HL-60 (cell line): Measurements from ENCODE around the gene AGER.

Experiments used
- DNase-seq, 2 experiments: peaks; one replicate each; pipeline ENCODE4 v3.0.0-alpha.2; 2010 to 2020; ENCODE audit warnings: low read depth in 1 of 2, low spot score in 1 of 2
- H3K27ac ChIP-seq: fragments of 250-450 bp; sonication (Bioruptor Pico); replicated peaks from 2 replicates; pipeline ENCODE4 v1.5.1; 2020; ENCODE audit warnings: mild to moderate bottlenecking, moderate library complexity
- H3K27me3 ChIP-seq: fragments of 250-450 bp; sonication (Bioruptor Pico); 2 replicates; pipeline ENCODE4 v1.5.1; 2021; ENCODE audit warnings: mild to moderate bottlenecking, moderate library complexity; ENCODE audit not compliant: insufficient read depth, poor library complexity, severe bottlenecking
- H3K4me3 ChIP-seq: replicated peaks from 2 replicates; pipeline ENCODE4 v1.5.1; 2011; ENCODE audit warnings: mild to moderate bottlenecking, control low read depth, low read length; ENCODE audit not compliant: insufficient read depth
- CTCF ChIP-seq: IDR thresholded peaks from one replicate; pipeline ENCODE4 v1.5.1; 2011; ENCODE audit warnings: low read length, control low read depth, inconsistent platforms; ENCODE audit not compliant: insufficient read depth
- GABPA ChIP-seq: IDR thresholded peaks from 2 replicates; pipeline ENCODE4 v1.6.1; 2012; ENCODE audit warnings: low read depth
- POLR2AphosphoS5 ChIP-seq: IDR thresholded peaks from 2 replicates; pipeline ENCODE4 v1.6.1; 2012; ENCODE audit warnings: low read depth
- REST ChIP-seq: IDR thresholded peaks from 2 replicates; pipeline ENCODE4 v1.6.1; 2012; ENCODE audit warnings: low read depth; ENCODE audit not compliant: insufficient replicate concordance
- SPI1 ChIP-seq: IDR thresholded peaks from 2 replicates; pipeline ENCODE4 v1.6.1; 2012; ENCODE audit warnings: low read depth, mild to moderate bottlenecking, borderline replicate concordance

Gene AGER

GRCh38 chr6:32223258-32224235, 39.5 kb upstream of the AGER start, which contains the start of gene NOTCH4:
Gene NOTCH4 (minus strand): TSS chr6:32224067. CDS start chr6:32223928, 139 bp downstream.
- DNase-seq = no peak
- Histone ChIP-seq H3K27ac (no peak within 1 kb of the TSS), H3K4me3 (no peak within 1 kb of the TSS), H3K27me3 (no peaks in the 10 kb centered on the region)
- TF ChIP-seq POLR2AphosphoS5 (no peak), GABPA (no peak), REST (no peak), CTCF (no peak)

GRCh38 chr6:32222333-32223230, 38.5 kb upstream of the AGER start:
- peak; percentile 47; the same call in 1 of the 2 replicates for TF ChIP-seq SPI1
- TF ChIP-seq POLR2AphosphoS5 = no peak
- TF ChIP-seq REST = no peak
- no peak for TF ChIP-seq GABPA
- DNase-seq = no peak
- Histone ChIP-seq H3K4me3 (no peak overlapping the region), H3K27me3 (no peaks in the 10 kb centered on the region), H3K27ac (no peak overlapping the region)

- DNase-seq = no peak
- TF ChIP-seq CTCF = no peak
- TF ChIP-seq REST = no peak
- TF ChIP-seq SPI1 = no peak
- no peak for TF ChIP-seq GABPA
- no peak for TF ChIP-seq POLR2AphosphoS5
- no peaks in the 10 kb centered on the region for H3K27me3 ChIP-seq
- H3K27ac ChIP-seq = no peak overlapping the region
- no peak overlapping the region for H3K4me3 ChIP-seq
These were observed 36.0 kb upstream of the AGER start for GRCh38 chr6:32220021-32220420.
